ENCODE results near the gene TOGARAM1.
A peak's percentile ranks its signal among the peaks of the same experiment; 100 is the strongest.
"Not testable (repeated sequence)": the region's sequence is repeated elsewhere in the genome, so short reads cannot be mapped to it uniquely, and the experiment has no call there.

The TOGARAM1 gene

GRCh38 chr14:45051180-45051579, 89.2 kb downstream of the TOGARAM1 start:
- DNase-seq = no peak

DNA sequence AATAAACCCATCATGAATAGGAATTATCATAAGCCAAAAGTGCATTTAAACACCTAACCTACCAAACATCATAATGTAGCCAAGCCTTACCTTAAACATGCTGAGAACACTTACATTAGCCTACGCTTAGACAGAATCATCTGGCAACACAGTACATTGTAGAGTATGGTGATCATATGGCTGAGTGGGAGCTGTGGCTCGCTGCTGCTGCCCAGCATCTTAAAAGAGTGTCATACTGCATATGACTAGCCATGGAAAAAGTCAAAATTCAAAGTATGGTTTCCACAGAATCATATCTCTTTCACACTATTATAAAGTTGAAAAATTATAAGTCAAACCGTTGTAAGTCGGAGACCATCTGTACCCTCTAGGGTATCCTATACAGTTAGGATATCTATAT, 89.9 kb downstream of the TOGARAM1 start:
- no peak for DNase-seq

- DNase-seq = no peak
Observed at GRCh38 chr14:45057349-45057748, 95.4 kb downstream of the TOGARAM1 start.

DNA sequence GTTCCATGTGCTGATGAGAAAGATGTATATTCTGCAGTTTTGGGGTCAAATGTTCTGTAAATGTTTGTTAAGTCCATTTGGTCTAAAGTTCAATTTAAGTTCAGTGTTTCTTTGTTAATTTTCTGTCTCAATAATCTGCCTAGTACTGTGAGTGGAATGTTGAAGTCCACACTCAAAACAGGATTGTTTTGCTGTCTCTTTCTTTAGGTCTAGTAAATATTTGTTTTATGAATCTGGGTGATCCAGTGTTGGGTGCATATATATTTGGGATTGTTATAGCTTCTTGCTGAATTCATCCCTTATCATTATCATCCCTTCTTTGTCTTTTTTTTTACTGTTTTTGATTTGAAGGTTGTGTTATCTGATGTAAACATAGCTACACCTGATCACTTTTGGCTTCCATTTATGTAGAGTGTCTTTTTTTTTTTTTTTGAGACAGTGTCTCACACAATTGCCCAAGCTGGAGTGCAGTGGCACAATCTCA, 95.9 kb downstream of the TOGARAM1 start:
- no peak for DNase-seq

- no peak for DNase-seq
Observed at GRCh38 chr14:45060551-45060950, 98.6 kb downstream of the TOGARAM1 start.

DNA sequence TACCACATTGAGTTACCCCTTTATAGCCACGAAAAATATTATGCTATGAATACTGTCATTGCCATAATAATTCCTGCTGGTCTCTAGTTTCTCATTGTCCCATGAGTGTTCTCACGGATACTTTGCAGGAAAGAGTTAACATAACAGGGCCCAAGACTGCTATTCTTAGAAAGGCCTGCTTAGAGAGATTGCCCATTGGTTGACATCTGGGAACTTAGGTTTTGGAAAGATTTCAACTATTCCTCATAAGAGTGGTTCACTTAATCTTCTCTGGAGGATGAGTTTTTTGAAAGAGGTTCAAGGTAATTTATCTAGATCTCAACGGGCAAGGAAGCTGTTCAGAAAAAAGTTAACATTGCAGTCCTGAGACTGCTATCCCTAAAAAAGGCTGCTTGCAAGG, 103.5 kb downstream of the TOGARAM1 start:
- no peak for DNase-seq

DNA sequence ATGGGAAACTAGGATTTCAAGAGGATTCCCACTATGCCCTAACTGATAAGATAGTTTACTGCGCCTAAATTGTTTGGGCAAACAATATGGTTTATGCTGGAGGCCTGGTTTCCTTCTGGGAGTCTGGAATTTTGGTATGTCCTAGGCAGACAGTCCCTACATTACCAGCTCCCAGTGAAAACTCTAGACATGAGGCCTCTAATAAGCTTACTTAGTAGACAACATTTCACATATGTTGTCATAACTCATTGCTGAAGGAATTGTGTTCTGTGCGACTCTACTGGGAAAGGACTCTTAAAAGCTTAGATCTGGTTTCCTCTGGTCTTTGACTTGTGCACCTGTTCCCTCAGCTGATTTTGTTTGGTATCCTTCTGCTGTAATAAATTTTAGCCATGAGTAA, 104.0 kb downstream of the TOGARAM1 start:
- no peak for DNase-seq

DNA sequence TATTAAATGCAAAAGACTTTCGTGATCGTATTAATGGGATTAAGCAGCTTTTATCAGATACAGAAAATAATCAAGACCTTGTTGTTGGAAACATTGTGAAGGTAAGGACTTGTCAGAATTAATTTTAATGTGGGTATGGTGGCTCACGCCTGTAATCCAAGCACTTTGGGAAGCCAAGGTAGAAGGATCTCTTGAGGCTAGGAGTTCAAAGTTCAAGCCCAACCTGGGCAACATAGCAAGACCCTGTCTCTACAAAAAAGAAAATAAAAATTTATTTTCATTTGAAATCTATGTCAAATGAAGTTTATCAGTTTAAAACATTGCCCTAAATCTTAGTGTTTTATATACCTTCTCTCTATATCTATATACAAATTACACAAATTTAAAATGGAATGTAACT, 104.7 kb downstream of the TOGARAM1 start:
- DNase-seq = no peak

GRCh38 chr14:45068396-45068795, 106.4 kb downstream of the TOGARAM1 start:
- no peak for DNase-seq

DNA sequence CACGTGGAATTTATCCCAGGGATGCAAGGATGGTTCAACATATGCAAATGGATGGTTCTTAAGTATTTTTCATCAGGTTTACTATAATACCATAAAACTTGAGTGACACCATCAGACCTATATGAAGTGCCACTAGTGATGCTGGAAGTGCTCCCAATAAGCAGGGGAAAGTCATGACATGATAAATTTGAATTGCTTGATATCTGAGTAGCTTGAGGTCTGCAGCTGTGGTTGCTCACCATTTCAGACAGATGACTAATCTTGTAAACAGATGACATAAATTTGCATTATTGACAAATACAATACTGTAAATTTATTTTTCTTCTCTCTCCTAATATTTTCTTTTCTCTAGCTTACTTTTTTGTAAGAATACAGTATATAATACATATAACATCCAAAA, 108.2 kb downstream of the TOGARAM1 start:
- no peak for DNase-seq

- DNase-seq = no peak
Observed at GRCh38 chr14:45072126-45072525, 110.1 kb downstream of the TOGARAM1 start.

- no peak for DNase-seq
Observed at GRCh38 chr14:45073231-45073879, 111.4 kb downstream of the TOGARAM1 start.

- no peak for DNase-seq
Observed at GRCh38 chr14:45078323-45078722, 116.3 kb downstream of the TOGARAM1 start.

DNA sequence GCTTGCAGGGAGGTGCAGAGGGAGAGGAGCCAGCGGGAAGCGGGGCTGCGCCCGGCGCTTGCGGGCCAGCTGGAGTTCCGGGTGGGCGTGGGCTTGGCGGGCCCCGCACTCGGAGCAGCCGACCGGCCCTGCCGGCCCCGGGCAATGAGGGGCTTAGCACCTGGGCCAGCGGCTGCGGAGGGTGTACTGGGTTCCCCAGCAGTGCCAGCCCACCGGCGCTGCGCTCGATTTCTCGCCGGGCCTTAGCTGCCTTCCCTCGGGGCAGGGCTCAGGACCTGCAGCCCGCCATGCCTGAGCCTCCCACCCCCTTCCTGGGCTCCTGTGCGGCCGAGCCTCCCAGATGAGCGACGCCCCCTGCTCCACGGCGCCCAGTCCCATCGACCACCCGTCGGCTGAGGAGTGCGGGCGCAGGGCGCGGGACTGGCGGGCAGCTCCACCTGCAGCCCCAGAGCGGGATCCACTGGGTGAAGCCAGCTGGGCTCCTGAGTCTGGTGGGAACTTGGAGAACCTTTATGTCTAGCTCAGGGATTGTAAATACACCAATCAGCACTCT, 118.5 kb downstream of the TOGARAM1 start:
- DNase-seq = not testable (repeated sequence)

GRCh38 chr14:45081096-45081495, 119.1 kb downstream of the TOGARAM1 start:
- not testable (repeated sequence) for DNase-seq

DNA sequence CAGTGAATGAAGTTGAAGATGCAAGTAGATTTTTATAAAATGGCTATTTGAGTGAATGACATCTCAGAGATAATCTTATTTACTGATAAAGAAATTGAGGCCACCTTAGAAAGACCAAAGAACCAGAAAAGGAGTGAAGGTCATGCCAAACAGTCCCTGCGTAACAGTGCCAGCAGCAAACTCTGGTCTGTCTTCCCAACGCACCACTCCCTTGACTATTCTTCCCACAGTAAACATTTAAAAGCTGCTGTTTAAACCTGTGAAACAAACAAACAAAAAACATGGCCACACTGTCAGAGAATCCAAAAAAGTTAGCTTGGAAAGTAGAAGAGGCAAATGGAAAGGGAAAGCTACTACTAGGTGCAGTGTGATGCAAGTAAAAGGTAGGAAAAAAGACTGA, 120.4 kb downstream of the TOGARAM1 start:
- no peak for DNase-seq

DNA sequence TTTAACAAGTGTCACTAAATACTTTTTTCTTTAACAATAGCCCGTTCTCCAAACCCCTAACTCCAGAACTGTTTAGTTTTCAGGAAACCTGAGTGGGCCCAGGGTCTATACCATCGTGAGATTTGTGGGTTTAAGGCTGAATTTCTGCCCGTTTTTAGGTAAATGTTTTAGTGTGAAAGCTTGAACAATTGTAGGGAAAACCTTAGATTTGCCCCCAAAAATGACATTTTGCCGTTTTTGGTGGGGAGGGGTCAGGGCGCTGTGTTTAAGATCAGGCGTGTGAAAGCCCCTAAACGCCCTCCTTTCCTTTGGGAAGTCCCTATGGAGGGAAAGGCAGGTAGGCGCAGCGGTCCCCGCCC, 121.6 kb downstream of the TOGARAM1 start:
- DNase-seq = no peak

GRCh38 chr14:45083976-45084722, 122.2 kb downstream of the TOGARAM1 start, which contains the start of gene PRPF39:
Gene PRPF39, plus strand, starts transcription at chr14:45084116. Its CDS starts 11,124 bp downstream, at chr14:45095240.
- peak; percentile 96 for DNase-seq

GRCh38 chr14:45084946-45085346, 123.0 kb downstream of the TOGARAM1 start:
- no peak for DNase-seq

DNA sequence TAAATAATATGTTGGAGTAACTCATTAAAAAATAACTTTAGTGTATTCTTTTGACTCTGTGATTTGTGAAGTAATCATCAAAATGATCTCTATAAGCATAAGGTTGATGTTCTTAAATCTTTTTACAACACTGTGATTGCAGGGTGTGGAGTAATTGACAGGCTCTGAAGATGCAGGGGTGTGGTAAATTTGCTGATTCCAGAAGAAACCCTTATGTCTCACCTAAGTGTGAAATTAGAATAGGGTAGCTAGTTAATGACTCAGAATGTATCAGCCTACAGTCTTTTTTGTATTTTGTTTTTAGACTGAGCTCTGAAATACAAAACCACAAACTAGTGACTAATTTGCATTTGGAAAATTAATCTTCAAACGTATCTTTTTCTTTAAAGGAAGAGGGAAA, 127.8 kb downstream of the TOGARAM1 start:
- no peak for DNase-seq

- DNase-seq = no peak
Observed at GRCh38 chr14:45091710-45092109, 129.7 kb downstream of the TOGARAM1 start.

DNA sequence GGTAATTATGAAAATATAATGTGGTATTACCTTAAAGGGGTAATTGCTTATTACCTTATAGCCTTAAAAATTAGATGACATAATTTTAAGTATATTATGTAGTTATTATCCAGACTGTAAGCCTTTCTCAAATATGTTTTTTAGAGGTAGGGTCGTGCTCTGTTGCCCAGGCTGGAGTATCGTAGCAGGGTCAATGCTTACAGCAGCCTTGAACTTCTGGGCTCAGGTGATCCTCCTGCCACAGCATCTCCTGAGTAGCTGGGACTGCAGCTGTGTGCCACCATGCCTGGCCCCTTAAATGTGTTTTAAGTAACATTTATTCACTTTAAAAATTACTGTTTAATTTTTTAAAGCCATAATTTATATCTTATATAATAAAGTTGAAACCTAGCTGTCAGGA, 132.3 kb downstream of the TOGARAM1 start:
- DNase-seq = no peak

GRCh38 chr14:45095143-45095542, 133.2 kb downstream of the TOGARAM1 start:
- DNase-seq = no peak

DNA sequence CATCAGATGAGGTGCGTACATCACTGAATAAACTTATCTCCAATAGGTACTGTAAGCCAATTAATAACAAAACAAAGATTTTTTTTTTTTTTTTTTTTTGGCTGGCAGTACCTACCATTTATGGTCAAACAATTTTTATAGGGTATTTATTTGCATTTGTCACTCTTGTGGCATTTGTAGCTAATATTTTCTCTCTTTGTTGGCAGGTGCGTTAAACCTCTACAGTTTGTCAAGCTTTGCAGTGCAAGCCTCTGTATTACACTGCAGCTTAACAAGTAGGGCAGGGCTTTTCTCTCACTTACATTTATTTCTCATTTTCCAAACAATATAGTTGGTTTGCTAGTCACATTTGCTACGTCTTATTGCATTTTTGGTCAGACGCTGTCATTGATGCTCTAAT, 134.2 kb downstream of the TOGARAM1 start:
- DNase-seq = no peak
